ENCODE results near the gene BCKDHB.

Gene BCKDHB

GRCh38 chr6:80282913-80283554, 176.6 kb downstream of the BCKDHB start:
- Histone ChIP-seq H3K27me3 (ENCODE audit: insufficient read depth, poor library complexity, severe bottlenecking) (no peaks in the 10 kb centered on the region), H3K27ac (replicated peaks) (no peak overlapping the region), H3K4me3 (replicated peaks; ENCODE audit: insufficient read depth, low read length) (no peak overlapping the region)
- no peak for DNase-seq (ENCODE audit: low read depth in 1 of 2, low spot score in 1 of 2)
- no peak for TF ChIP-seq GABPA (IDR thresholded peaks at IDR 0.05; ENCODE audit: low read depth)
- TF ChIP-seq, protein P1, sequence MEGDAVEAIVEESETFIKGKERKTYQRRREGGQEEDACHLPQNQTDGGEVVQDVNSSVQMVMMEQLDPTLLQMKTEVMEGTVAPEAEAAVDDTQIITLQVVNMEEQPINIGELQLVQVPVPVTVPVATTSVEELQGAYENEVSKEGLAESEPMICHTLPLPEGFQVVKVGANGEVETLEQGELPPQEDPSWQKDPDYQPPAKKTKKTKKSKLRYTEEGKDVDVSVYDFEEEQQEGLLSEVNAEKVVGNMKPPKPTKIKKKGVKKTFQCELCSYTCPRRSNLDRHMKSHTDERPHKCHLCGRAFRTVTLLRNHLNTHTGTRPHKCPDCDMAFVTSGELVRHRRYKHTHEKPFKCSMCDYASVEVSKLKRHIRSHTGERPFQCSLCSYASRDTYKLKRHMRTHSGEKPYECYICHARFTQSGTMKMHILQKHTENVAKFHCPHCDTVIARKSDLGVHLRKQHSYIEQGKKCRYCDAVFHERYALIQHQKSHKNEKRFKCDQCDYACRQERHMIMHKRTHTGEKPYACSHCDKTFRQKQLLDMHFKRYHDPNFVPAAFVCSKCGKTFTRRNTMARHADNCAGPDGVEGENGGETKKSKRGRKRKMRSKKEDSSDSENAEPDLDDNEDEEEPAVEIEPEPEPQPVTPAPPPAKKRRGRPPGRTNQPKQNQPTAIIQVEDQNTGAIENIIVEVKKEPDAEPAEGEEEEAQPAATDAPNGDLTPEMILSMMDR (IDR thresholded peaks at IDR 0.05; ENCODE audit: insufficient read depth, low read length), result no peak
- no peak for TF ChIP-seq REST (IDR thresholded peaks at IDR 0.05; ENCODE audit: insufficient replicate concordance, low read depth)
- no peak for TF ChIP-seq SPI1 (IDR thresholded peaks at IDR 0.05; ENCODE audit: borderline replicate concordance, low read depth)
- TF ChIP-seq POLR2AphosphoS5 (IDR thresholded peaks at IDR 0.05; ENCODE audit: low read depth), result no peak

- no peaks in the 10 kb centered on the region for H3K27me3 ChIP-seq (ENCODE audit: insufficient read depth, poor library complexity, severe bottlenecking)
- no peak overlapping the region for H3K27ac ChIP-seq (replicated peaks)
- TF ChIP-seq POLR2AphosphoS5 (IDR thresholded peaks at IDR 0.05; ENCODE audit: low read depth) (no peak), GABPA (IDR thresholded peaks at IDR 0.05; ENCODE audit: low read depth) (no peak), SPI1 (IDR thresholded peaks at IDR 0.05; ENCODE audit: borderline replicate concordance, low read depth) (no peak), REST (IDR thresholded peaks at IDR 0.05; ENCODE audit: insufficient replicate concordance, low read depth) (no peak)
- TF ChIP-seq, protein P1 (IDR thresholded peaks at IDR 0.05; ENCODE audit: insufficient read depth, low read length), result no peak
- H3K4me3 ChIP-seq (replicated peaks; ENCODE audit: insufficient read depth, low read length), result no peak overlapping the region
- DNase-seq (ENCODE audit: low read depth in 1 of 2, low spot score in 1 of 2), result no peak
Measured at GRCh38 chr6:80287112-80287511, 180.6 kb downstream of the BCKDHB start.

- Histone ChIP-seq H3K27me3 (ENCODE audit: insufficient read depth, poor library complexity, severe bottlenecking) (no peaks in the 10 kb centered on the region), H3K4me3 (replicated peaks; ENCODE audit: insufficient read depth, low read length) (no peak overlapping the region), H3K27ac (replicated peaks) (no peak overlapping the region)
- no peak for TF ChIP-seq POLR2AphosphoS5 (IDR thresholded peaks at IDR 0.05; ENCODE audit: low read depth)
- no peak for TF ChIP-seq REST (IDR thresholded peaks at IDR 0.05; ENCODE audit: insufficient replicate concordance, low read depth)
- TF ChIP-seq GABPA (IDR thresholded peaks at IDR 0.05; ENCODE audit: low read depth), result no peak
- no peak for TF ChIP-seq SPI1 (IDR thresholded peaks at IDR 0.05; ENCODE audit: borderline replicate concordance, low read depth)
- TF ChIP-seq, protein P1 (IDR thresholded peaks at IDR 0.05; ENCODE audit: insufficient read depth, low read length), result no peak
- no peak for DNase-seq (ENCODE audit: low read depth in 1 of 2, low spot score in 1 of 2)
Measured at GRCh38 chr6:80287607-80288006, 181.1 kb downstream of the BCKDHB start.

All from HL-60 (cell line).